K562 (cell line): ENCODE data around the gene SYNE2.

Source experiments
- ATF1 ChIP-seq, 2 experiments: fragments of 450-650 bp in 1 of 2; IDR thresholded peaks; 2 replicates each; pipeline ENCODE4 v1.6.1; 2016; ENCODE audit warnings: missing compliant biosample characterization in 1 of 2, missing genetic modification characterization in 1 of 2
- ATF6 ChIP-seq: sonication (generic); formaldehyde crosslinking; IDR thresholded peaks from 2 replicates; pipeline ENCODE4 v1.4.0; 2020; ENCODE audit warnings: mild to moderate bottlenecking, missing genetic modification reagents
- FOXJ2 ChIP-seq: fragments of 200-800 bp; sonication (Bioruptor generic); IDR thresholded peaks from 2 replicates; pipeline ENCODE4 v1.6.1; 2016; ENCODE audit warnings: missing genetic modification characterization, missing compliant biosample characterization
- HDAC6 ChIP-seq: IDR thresholded peaks from 2 replicates; pipeline ENCODE4 v1.6.1; 2012; ENCODE audit warnings: low read depth, mild to moderate bottlenecking, control low read depth, inconsistent platforms, low read length, moderate library complexity
- JUNB ChIP-seq: fragments of 450-650 bp; formaldehyde crosslinking; conservative IDR thresholded peaks from 2 replicates; pipeline ENCODE4 v1.4.0; 2020; ENCODE audit warnings: mild to moderate bottlenecking
- KLF10 ChIP-seq: fragments of 250-450 bp; sonication (Bioruptor Pico); IDR thresholded peaks from 2 replicates; pipeline ENCODE4 v1.6.1; 2021; ENCODE audit warnings: matching md5 sums
- NR3C1 ChIP-seq: sonication (generic); formaldehyde crosslinking; IDR thresholded peaks from 2 replicates; pipeline ENCODE4 v1.8.1; 2022; ENCODE audit warnings: missing genetic modification reagents
- PKNOX1 ChIP-seq: fragments of 450-650 bp; IDR thresholded peaks from 2 replicates; pipeline ENCODE4 v1.6.1; 2016
- POLR2A ChIP-seq: fragments of 450-650 bp; conservative IDR thresholded peaks from 2 replicates; pipeline ENCODE4 v1.6.1; 2016
- SREBF1 ChIP-seq: fragments of 150-350 bp; IDR thresholded peaks from 2 replicates; pipeline ENCODE4 v1.6.1; 2014; ENCODE audit warnings: antibody characterized with exemption, low read depth, low read length, borderline replicate concordance
- ZNF717 ChIP-seq: fragments of 250-450 bp; sonication (Bioruptor Pico); IDR thresholded peaks from 2 replicates; pipeline ENCODE4 v1.5.0; 2021
- ZZZ3 ChIP-seq: fragments of 450-650 bp; IDR thresholded peaks from 2 replicates; pipeline ENCODE4 v1.6.1; 2016; ENCODE audit warnings: antibody characterized with exemption, mild to moderate bottlenecking, moderate library complexity
- TF ChIP-seq, protein P1 (sequence below), 3 experiments: IDR thresholded peaks in 2 of 3; conservative IDR thresholded peaks in 1 of 3; 2 replicates each; pipeline ENCODE4 v1.5.1; 2011 to 2012; ENCODE audit warnings: low read length in 3 of 3, mild to moderate bottlenecking in 3 of 3, control low read depth in 2 of 3, improper control_type of control experiment in 1 of 3, inconsistent platforms in 1 of 3, low read depth in 1 of 3, mixed read lengths in 1 of 3, moderate library complexity in 1 of 3; ENCODE audit not compliant: insufficient read depth in 2 of 3

DNA sequence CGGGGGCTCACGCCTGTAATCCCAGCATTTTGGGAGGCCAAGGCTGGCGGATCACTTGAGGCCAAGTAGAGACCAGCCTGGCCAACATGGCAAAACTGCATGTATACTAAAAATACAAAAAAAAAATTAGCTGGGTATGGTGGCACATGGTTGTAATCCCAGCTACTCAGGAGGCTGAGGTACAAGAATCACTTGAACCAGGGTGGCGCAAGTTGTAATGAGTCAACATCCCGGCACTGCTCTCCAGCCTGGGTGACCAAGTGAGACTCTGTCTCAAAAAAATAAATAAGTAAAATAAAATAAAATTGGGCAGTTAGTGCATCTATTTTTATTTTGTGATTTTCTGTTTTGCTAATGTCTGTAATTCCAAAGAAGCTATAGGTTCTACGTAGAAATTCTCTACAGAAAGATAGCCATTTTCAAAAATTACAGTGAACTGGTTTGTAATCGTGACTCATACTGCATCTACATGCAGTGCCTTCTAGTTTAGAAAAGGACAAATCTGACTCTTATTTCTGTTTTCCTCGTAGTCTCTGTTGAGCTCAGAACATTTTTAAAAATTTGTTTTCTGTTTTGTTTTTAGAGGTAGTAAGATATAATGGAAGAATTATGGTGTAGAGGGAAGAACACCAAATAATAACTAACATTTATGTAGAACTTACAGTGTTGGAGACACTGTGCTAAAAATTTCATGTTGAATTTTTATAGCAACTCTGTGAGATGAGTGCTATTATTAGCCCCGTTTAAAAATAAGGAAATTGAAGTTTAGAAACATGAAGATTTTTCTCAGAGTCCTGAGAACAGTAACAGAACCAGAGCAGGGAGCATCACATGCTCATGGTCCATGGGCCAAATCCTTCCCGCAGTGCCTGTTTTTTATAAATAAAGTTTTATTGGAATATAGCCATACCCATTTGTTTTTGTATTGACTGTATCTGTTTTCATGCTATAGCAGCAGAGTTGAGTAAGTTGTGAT is 201.2 kb downstream of the SYNE2 start:
- TF ChIP-seq NR3C1 (CRISPR knock-in tag) (no peak), ATF6 (CRISPR knock-in tag) (no peak), KLF10 (CRISPR knock-in tag) (no peak), ZNF717 (CRISPR knock-in tag) (no peak), JUNB (CRISPR knock-in tag) (no peak), ATF1 (CRISPR knock-in tag; IDR thresholded peaks at IDR 0.05) (no peak), ATF1 (tag; IDR thresholded peaks at IDR 0.05) (no peak), FOXJ2 (tag) (no peak), POLR2A (no peak), SREBF1 (no peak), HDAC6 (no peak), PKNOX1 (no peak), ZZZ3 (no peak)
- TF ChIP-seq, protein P1, sequence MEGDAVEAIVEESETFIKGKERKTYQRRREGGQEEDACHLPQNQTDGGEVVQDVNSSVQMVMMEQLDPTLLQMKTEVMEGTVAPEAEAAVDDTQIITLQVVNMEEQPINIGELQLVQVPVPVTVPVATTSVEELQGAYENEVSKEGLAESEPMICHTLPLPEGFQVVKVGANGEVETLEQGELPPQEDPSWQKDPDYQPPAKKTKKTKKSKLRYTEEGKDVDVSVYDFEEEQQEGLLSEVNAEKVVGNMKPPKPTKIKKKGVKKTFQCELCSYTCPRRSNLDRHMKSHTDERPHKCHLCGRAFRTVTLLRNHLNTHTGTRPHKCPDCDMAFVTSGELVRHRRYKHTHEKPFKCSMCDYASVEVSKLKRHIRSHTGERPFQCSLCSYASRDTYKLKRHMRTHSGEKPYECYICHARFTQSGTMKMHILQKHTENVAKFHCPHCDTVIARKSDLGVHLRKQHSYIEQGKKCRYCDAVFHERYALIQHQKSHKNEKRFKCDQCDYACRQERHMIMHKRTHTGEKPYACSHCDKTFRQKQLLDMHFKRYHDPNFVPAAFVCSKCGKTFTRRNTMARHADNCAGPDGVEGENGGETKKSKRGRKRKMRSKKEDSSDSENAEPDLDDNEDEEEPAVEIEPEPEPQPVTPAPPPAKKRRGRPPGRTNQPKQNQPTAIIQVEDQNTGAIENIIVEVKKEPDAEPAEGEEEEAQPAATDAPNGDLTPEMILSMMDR (IDR thresholded peaks at IDR 0.05 in 2 of 3, conservative IDR thresholded peaks at IDR 0.05 in 1 of 3; ENCODE audit: insufficient read depth in 2 of 3, low read depth in 1 of 3, low read length in 3 of 3) = no peak
